Measurements from ENCODE around the gene ENPP3. TPM values are rescaled to one million over a fixed set of nuclear protein-coding genes. Genes with fewer than 3 reads are reported as not detected.
A peak's percentile ranks its signal among the peaks of the same experiment; 100 is the strongest.

Gene ENPP3
- total RNA-seq, 1 donor from 2014 or later, result not detected

GRCh38 chr6:131787766-131788712 lies 150.9 kb downstream of the ENPP3 start:
- no peak overlapping the region for H3K4me3 Mint-ChIP-seq (ENCODE audit: unreplicated experiment)
- no peak for DNase-seq (ENCODE audit: low spot score)
- no peaks in the 10 kb centered on the region for H3K9me3 Mint-ChIP-seq (ENCODE audit: low read depth)
- H3K4me1 Mint-ChIP-seq (ENCODE audit: low read depth), result no peaks in the 10 kb centered on the region
- no peaks in the 10 kb centered on the region for H3K36me3 Mint-ChIP-seq (ENCODE audit: low read depth)
- H3K27me3 Mint-ChIP-seq (ENCODE audit: low read depth), result no peaks in the 10 kb centered on the region
- peak; percentile 25 for TF ChIP-seq CTCF (IDR thresholded peaks at IDR 0.05)
- H3K27ac Mint-ChIP-seq (ENCODE audit: unreplicated experiment), result no peak overlapping the region

- no peak for DNase-seq (ENCODE audit: low spot score)
- Mint-ChIP-seq H3K4me3 (ENCODE audit: unreplicated experiment) (no peak overlapping the region), H3K27ac (ENCODE audit: unreplicated experiment) (no peak overlapping the region), H3K9me3 (ENCODE audit: low read depth) (no peaks in the 10 kb centered on the region), H3K27me3 (ENCODE audit: low read depth) (no peaks in the 10 kb centered on the region), H3K36me3 (ENCODE audit: low read depth) (no peaks in the 10 kb centered on the region), H3K4me1 (ENCODE audit: low read depth) (no peaks in the 10 kb centered on the region)
- TF ChIP-seq CTCF (IDR thresholded peaks at IDR 0.05), result no peak
These were observed 152.1 kb downstream of the ENPP3 start for GRCh38 chr6:131789219-131789618.

GRCh38 chr6:131791476-131791875 lies 154.4 kb downstream of the ENPP3 start:
- H3K27ac Mint-ChIP-seq (ENCODE audit: unreplicated experiment), result no peak overlapping the region
- DNase-seq (ENCODE audit: low spot score), result no peak
- H3K4me1 Mint-ChIP-seq (ENCODE audit: low read depth), result no peaks in the 10 kb centered on the region
- no peaks in the 10 kb centered on the region for H3K27me3 Mint-ChIP-seq (ENCODE audit: low read depth)
- no peaks in the 10 kb centered on the region for H3K9me3 Mint-ChIP-seq (ENCODE audit: low read depth)
- no peak for TF ChIP-seq CTCF (IDR thresholded peaks at IDR 0.05)
- H3K36me3 Mint-ChIP-seq (ENCODE audit: low read depth), result no peaks in the 10 kb centered on the region
- no peak overlapping the region for H3K4me3 Mint-ChIP-seq (ENCODE audit: unreplicated experiment)

GRCh38 chr6:131792091-131792496 lies 155.0 kb downstream of the ENPP3 start:
- H3K4me1 Mint-ChIP-seq (ENCODE audit: low read depth), result no peaks in the 10 kb centered on the region
- no peak for DNase-seq (ENCODE audit: low spot score)
- no peak for TF ChIP-seq CTCF (IDR thresholded peaks at IDR 0.05)

GRCh38 chr6:131795366-131795765 lies 158.3 kb downstream of the ENPP3 start:
- TF ChIP-seq CTCF (IDR thresholded peaks at IDR 0.05), result no peak
- H3K4me3 Mint-ChIP-seq (ENCODE audit: unreplicated experiment), result no peak overlapping the region
- H3K27ac Mint-ChIP-seq (ENCODE audit: unreplicated experiment), result no peak overlapping the region
- H3K36me3 Mint-ChIP-seq (ENCODE audit: low read depth), result no peaks in the 10 kb centered on the region
- H3K9me3 Mint-ChIP-seq (ENCODE audit: low read depth), result no peaks in the 10 kb centered on the region
- no peaks in the 10 kb centered on the region for H3K4me1 Mint-ChIP-seq (ENCODE audit: low read depth)
- DNase-seq (ENCODE audit: low spot score), result no peak
- no peaks in the 10 kb centered on the region for H3K27me3 Mint-ChIP-seq (ENCODE audit: low read depth)

More at GRCh38 chr6:131792091-131792496, 155.0 kb downstream of the ENPP3 start:
- H3K27me3 Mint-ChIP-seq (ENCODE audit: low read depth), result no peaks in the 10 kb centered on the region
- no peaks in the 10 kb centered on the region for H3K36me3 Mint-ChIP-seq (ENCODE audit: low read depth)
- no peak overlapping the region for H3K4me3 Mint-ChIP-seq (ENCODE audit: unreplicated experiment)
- H3K9me3 Mint-ChIP-seq (ENCODE audit: low read depth), result no peaks in the 10 kb centered on the region
- H3K27ac Mint-ChIP-seq (ENCODE audit: unreplicated experiment), result no peak overlapping the region

Small RNA genes lying within 50 kb of the gene (microRNA-seq; reads per million reads assigned to microRNA genes)
- gene MIR548H5 (ENCODE audit: borderline number of aligned reads), result not detected

Other genes with a start within 250 kb of the ENPP3 start
- gene ARG1, start 64.1 kb upstream of the ENPP3 start, total RNA-seq, result not detected in 3 replicates
- gene MED23, start 9.1 kb upstream of the ENPP3 start, total RNA-seq, result 26.2 to 39.0 TPM (median 28.7 TPM) in 3 replicates
- not detected in 3 replicates for gene OR2A4, start 64.1 kb downstream of the ENPP3 start, total RNA-seq
- not detected in 3 replicates for gene CTAGE9, start 73.7 kb downstream of the ENPP3 start, total RNA-seq
- 8.1 to 23.6 TPM (median 8.6 TPM) in 3 replicates for gene ENPP1, start 170.7 kb downstream of the ENPP3 start, total RNA-seq

All from chondrocyte (in vitro differentiated cells).